Activated CD8-positive, alpha-beta T cell treated with anti-CD3 and anti-CD28 coated beads for 36 hours (primary cell): Measurements from ENCODE around the gene OR1F1. TPM values are rescaled to one million over a fixed set of nuclear protein-coding genes. Genes with fewer than 3 reads are reported as not detected.
A peak's percentile ranks its signal among the peaks of the same experiment; 100 is the strongest.

ENCODE experiments used
- ATAC-seq: fragments of 200-7000 bp; cut with Tn5 transposase; one replicate; pipeline ENCODE4 v1.10.0; 2021; ENCODE audit warnings: mild to moderate bottlenecking, moderate library complexity
- CTCF ChIA-PET: fragments of 350-600 bp; sonication (Branson Sonifier 250); formaldehyde crosslinking; loops from one replicate; lab custom pipeline; 2021; ENCODE audit warnings: antibody characterized with exemption; lab: Charles Lee
- POLR2A ChIA-PET: fragments of 350-600 bp; sonication (Branson Sonifier 250); formaldehyde crosslinking; loops from one replicate; lab custom pipeline; 2021; ENCODE audit warnings: antibody characterized with exemption; lab: Charles Lee
- DNase-seq: peaks from one replicate; pipeline ENCODE4 v3.0.0-alpha.2; 2020
- H3K27ac Mint-ChIP-seq: one replicate; pipeline ENCODE4 v1.8.0; 2021; ENCODE audit warnings: mild to moderate bottlenecking, mixed read lengths
- H3K27me3 Mint-ChIP-seq: one replicate; pipeline ENCODE4 v1.8.0; 2021; ENCODE audit warnings: mixed read lengths
- H3K36me3 Mint-ChIP-seq: one replicate; pipeline ENCODE4 v1.8.0; 2021; ENCODE audit warnings: low read depth, mixed read lengths
- H3K4me1 Mint-ChIP-seq: one replicate; pipeline ENCODE4 v1.8.0; 2021; ENCODE audit warnings: low read depth, mixed read lengths
- H3K4me3 Mint-ChIP-seq: one replicate; pipeline ENCODE4 v1.8.0; 2021; ENCODE audit warnings: mild to moderate bottlenecking, moderate library complexity, mixed read lengths
- H3K9me3 Mint-ChIP-seq: one replicate; pipeline ENCODE4 v1.8.0; 2021; ENCODE audit warnings: mixed read lengths
- CTCF ChIP-seq: fragments of 200-600 bp; IDR thresholded peaks from one replicate; pipeline ENCODE4 v1.8.0; 2022; ENCODE audit warnings: antibody characterized with exemption, mild to moderate bottlenecking
- intact Hi-C: fragments of 100-400 bp; cut with micrococcal nuclease; formaldehyde crosslinking; loops from one replicate; pipeline ENCODE4 v1.10.0; 2022
- total RNA-seq, 2 experiments: library from RNA; stranded (reverse); gene quantifications; one replicate each; pipeline ENCODE4 v1.2.3, GENCODE V29; 2021

OR1F1 gene
- total RNA-seq, 2 experiments from 2014 or later: not detected

GRCh38 chr16:3242709-3243108, 54.7 kb downstream of the OR1F1 start:
- no peak for TF ChIP-seq CTCF
- no peak for ATAC-seq
- CTCF ChIA-PET: no interaction called here
- H3K4me3 Mint-ChIP-seq: no peak overlapping the region
- H3K9me3 Mint-ChIP-seq: no peaks in the 10 kb centered on the region
- peaks cover 5% of the 10 kb centered on the region for H3K4me1 Mint-ChIP-seq
- POLR2A ChIA-PET: interaction anchor here (1.9 kb wide), 1 partner anchor 10 kb away, joined by 4 read pairs; no protein-coding TSS in a partner anchor
- H3K27me3 Mint-ChIP-seq: no peaks in the 10 kb centered on the region
- DNase-seq: no peak
- intact Hi-C loops: no loop called here
- no peaks in the 10 kb centered on the region for H3K36me3 Mint-ChIP-seq
- H3K27ac Mint-ChIP-seq: no peak overlapping the region

DNA sequence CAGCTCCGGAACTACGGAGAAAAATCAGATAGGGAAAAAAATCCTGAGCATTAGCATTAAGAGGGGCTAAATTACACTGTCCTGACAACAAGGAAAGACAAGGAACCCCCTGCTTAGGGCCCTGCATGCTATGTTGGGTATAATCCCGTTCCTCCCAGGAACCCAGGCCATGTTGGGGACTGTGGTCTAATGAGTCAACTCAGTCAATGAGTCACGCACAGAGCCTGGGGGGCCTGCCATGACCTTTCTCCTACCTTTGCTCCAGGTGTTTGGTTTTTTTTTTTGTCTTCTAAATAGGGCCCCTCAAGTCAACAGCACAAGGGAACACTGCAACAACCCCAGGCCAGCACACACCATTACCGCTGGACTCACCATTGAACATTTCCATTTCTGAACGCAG, 55.9 kb downstream of the OR1F1 start:
- CTCF ChIA-PET: no interaction called here
- ATAC-seq: peak; percentile 81
- Mint-ChIP-seq H3K27me3 (no peaks in the 10 kb centered on the region), H3K4me3 (no peak overlapping the region), H3K27ac (no peak overlapping the region), H3K36me3 (no peaks in the 10 kb centered on the region), H3K9me3 (no peaks in the 10 kb centered on the region), H3K4me1 (peaks cover 5% of the 10 kb centered on the region)
- peak; percentile 48 for DNase-seq
- intact Hi-C loops: no loop called here
- POLR2A ChIA-PET: interaction anchor here (1.0 to 1.4 kb wide), 3 partner anchors 19 to 117 kb away, joined by 3 read pairs; no protein-coding TSS in a partner anchor
- no peak for TF ChIP-seq CTCF

DNA sequence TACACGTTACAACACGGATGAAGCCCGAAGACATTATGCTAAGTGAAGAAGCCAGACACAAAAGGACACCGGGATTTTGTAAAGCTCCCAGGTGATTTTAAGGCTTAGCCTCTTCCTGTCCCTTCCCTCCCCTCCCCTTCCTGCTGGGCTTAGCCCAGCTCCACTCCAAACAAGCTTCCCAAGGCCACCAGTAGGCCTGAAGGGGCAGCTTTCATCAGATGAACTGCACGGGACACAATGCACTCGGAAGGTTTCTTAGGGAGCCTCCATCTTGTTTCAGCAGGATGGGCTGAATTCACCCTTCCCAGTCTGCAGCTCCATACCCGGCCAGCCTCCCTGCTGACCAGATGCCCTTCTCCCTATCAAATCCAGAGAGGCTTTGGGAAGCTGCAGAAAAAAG, 58.0 kb downstream of the OR1F1 start:
- DNase-seq: no peak
- intact Hi-C loops: no loop called here
- Mint-ChIP-seq H3K9me3 (no peaks in the 10 kb centered on the region), H3K36me3 (no peaks in the 10 kb centered on the region), H3K27me3 (peaks cover 1% of the 10 kb centered on the region), H3K4me1 (peaks cover 5% of the 10 kb centered on the region), H3K27ac (no peak overlapping the region), H3K4me3 (no peak overlapping the region)
- no peak for ATAC-seq
- POLR2A ChIA-PET: no interaction called here
- CTCF ChIA-PET: no interaction called here
- no peak for TF ChIP-seq CTCF

GRCh38 chr16:3246876-3247275, 58.9 kb downstream of the OR1F1 start:
- H3K36me3 Mint-ChIP-seq: no peaks in the 10 kb centered on the region
- DNase-seq: no peak
- TF ChIP-seq CTCF: no peak
- peaks cover 2% of the 10 kb centered on the region for H3K27me3 Mint-ChIP-seq
- no peak overlapping the region for H3K4me3 Mint-ChIP-seq
- no peaks in the 10 kb centered on the region for H3K9me3 Mint-ChIP-seq
- CTCF ChIA-PET: interaction anchor here (1.2 kb wide), 1 partner anchor 215 kb away, joined by 3 read pairs; no protein-coding TSS in a partner anchor
- intact Hi-C loops: no loop called here
- H3K4me1 Mint-ChIP-seq: peaks cover 5% of the 10 kb centered on the region
- ATAC-seq: no peak
- no peak overlapping the region for H3K27ac Mint-ChIP-seq
- POLR2A ChIA-PET: no interaction called here

GRCh38 chr16:3248596-3248995, 60.6 kb downstream of the OR1F1 start:
- H3K9me3 Mint-ChIP-seq: no peaks in the 10 kb centered on the region
- peaks cover 2% of the 10 kb centered on the region for H3K27me3 Mint-ChIP-seq
- no peak for ATAC-seq
- ChIA-PET POLR2A (interaction anchor here (0.9 kb wide), 1 partner anchor 15 kb away, joined by 5 read pairs; no protein-coding TSS in a partner anchor), CTCF (no interaction called here)
- no peak overlapping the region for H3K27ac Mint-ChIP-seq
- DNase-seq: no peak
- intact Hi-C loops: no loop called here
- H3K36me3 Mint-ChIP-seq: no peaks in the 10 kb centered on the region
- TF ChIP-seq CTCF: no peak
- H3K4me3 Mint-ChIP-seq: no peak overlapping the region
- peaks cover 5% of the 10 kb centered on the region for H3K4me1 Mint-ChIP-seq
